ENCODE measurements around the gene LRRC4B. TPM values are rescaled to one million over a fixed set of nuclear protein-coding genes. Genes with fewer than 3 reads are reported as not detected.

The LRRC4B gene
- total and polyA plus RNA-seq, 2 of the 8 experiments (the other 6 are each of a cell fraction or from before 2014, with no cell fraction given): 13.4 to 21.2 TPM

GRCh38 chr19:50546527-50547221, 21.6 kb downstream of the LRRC4B start:
- 89% methylated on average over 29 of the region's 29 CpGs; no CpG with 5 or more reads in 1 of the 2 experiments for WGBS, 2 experiments (ENCODE audit: extremely low coverage in 1 of 2, insufficient coverage in 1 of 2, insufficient read length in 1 of 2, insufficient replicate concordance in 2 of 2, low coverage in 1 of 2, low lambda C conversion rate in 2 of 2, missing lambda C conversion rate in 1 of 2)
- no peaks in the 10 kb centered on the region for H3K36me3 ChIP-seq (ENCODE audit: control insufficient read depth in 2 of 4, insufficient read depth in 4 of 4, low read length in 3 of 4)
- no peak overlapping the region for H4K5ac ChIP-seq (ENCODE audit: insufficient read length, low read depth, low read length)
- H3K27ac ChIP-seq (ENCODE audit: low read depth, low read length): no peak overlapping the region
- H3K4me1 ChIP-seq (replicated peaks in 1 of 4; ENCODE audit: control insufficient read depth in 3 of 4, insufficient read depth in 4 of 4, low read length in 3 of 4): peaks cover 0 to 12% (median 3%) of the 10 kb centered on the region in 4 experiments; a peak in 6 of 7 replicates
- H4K8ac ChIP-seq (ENCODE audit: extremely low read depth, insufficient read depth, low read length): no peak overlapping the region
- H3K14ac ChIP-seq (ENCODE audit: insufficient read length): no peak overlapping the region
- no peaks in the 10 kb centered on the region for H3K79me1 ChIP-seq (ENCODE audit: low read depth, low read length)
- H3K23ac ChIP-seq (ENCODE audit: insufficient read length): no peak overlapping the region
- H4K20me1 ChIP-seq (replicated peaks in 1 of 2; ENCODE audit: control insufficient read depth in 1 of 2, insufficient read depth in 2 of 2, low read length in 2 of 2): peaks cover 2 to 6% of the 10 kb centered on the region in 2 experiments
- no peak overlapping the region for H2BK120ac ChIP-seq (replicated peaks; ENCODE audit: low read depth, low read length)
- no peak overlapping the region for H3K4me2 ChIP-seq (ENCODE audit: insufficient read depth in 1 of 2, low read depth in 2 of 2, low read length in 2 of 2)
- peaks cover 5% of the 10 kb centered on the region for H3K23me2 ChIP-seq (ENCODE audit: low read depth, low read length)
- H2BK5ac ChIP-seq (ENCODE audit: low read depth, low read length): no peak overlapping the region
- H3K18ac ChIP-seq (ENCODE audit: extremely low read depth, low read length): no peak overlapping the region
- ChIA-PET CTCF (ENCODE audit: partially characterized antibody) (interaction anchor here (3.6 to 17.1 kb wide), 2 partner anchors 9 to 11 kb away, joined by 36 to 269 read pairs; no protein-coding TSS in a partner anchor), POLR2A (ENCODE audit: partially characterized antibody) (interaction anchor here (1.2 to 1.4 kb wide), 2 partner anchors 10 to 256 kb away, joined by 4 to 5 read pairs; no protein-coding TSS in a partner anchor)
- no peaks in the 10 kb centered on the region for H3K9me3 ChIP-seq (ENCODE audit: insufficient read depth in 2 of 2, low read depth in 1 of 2, low read length in 1 of 2)
- H3K4me3 ChIP-seq (ENCODE audit: extremely low read depth in 1 of 4, insufficient read depth in 2 of 4, low read depth in 3 of 4, low read length in 4 of 4): no peak overlapping the region
- H2BK12ac ChIP-seq (ENCODE audit: low read depth, low read length): no peak overlapping the region
- no peak overlapping the region for H2AK5ac ChIP-seq (ENCODE audit: low read depth, low read length)
- no peak overlapping the region for H2BK15ac ChIP-seq (ENCODE audit: low read length)
- H2BK20ac ChIP-seq (ENCODE audit: low read length): no peak overlapping the region
- no peak overlapping the region for H3K56ac ChIP-seq (replicated peaks; ENCODE audit: insufficient read length, low read depth, low read length)
- no peaks in the 10 kb centered on the region for H3K79me2 ChIP-seq (ENCODE audit: control insufficient read depth in 1 of 2, insufficient read depth in 2 of 2, low read length in 2 of 2)
- no peak overlapping the region for H3K9ac ChIP-seq (replicated peaks in 1 of 4; ENCODE audit: extremely low read depth in 1 of 4, low read depth in 3 of 4, low read length in 3 of 4)
- peaks cover 0 to 12% (median 2%) of the 10 kb centered on the region in 4 experiments; a peak in 4 of 7 replicates for H3K27me3 ChIP-seq (replicated peaks in 1 of 4; ENCODE audit: control insufficient read depth in 3 of 4, extremely low read depth in 1 of 4, insufficient read depth in 3 of 4, low read length in 3 of 4)
- no peak for DNase-seq (ENCODE audit: low read depth in 1 of 2, low spot score in 2 of 2)
- H2AFZ ChIP-seq (ENCODE audit: low read length): no peak overlapping the region
- no peak overlapping the region for H3K4ac ChIP-seq (replicated peaks; ENCODE audit: insufficient read length, low read depth, low read length)
- no peak overlapping the region for H4K91ac ChIP-seq (replicated peaks; ENCODE audit: insufficient read length, low read length)
- no peak for FAIRE-seq
- TF ChIP-seq ZNF274 (IDR thresholded peaks at IDR 0.05; ENCODE audit: borderline replicate concordance, extremely low read depth, low read length): no peak
- TF ChIP-seq TBP (IDR thresholded peaks at IDR 0.05; ENCODE audit: low read depth, low read length): no peak
- TF ChIP-seq EGR1 (IDR thresholded peaks at IDR 0.05; ENCODE audit: borderline replicate concordance, low read depth, low read length): no peak
- TF ChIP-seq ATF3 (IDR thresholded peaks at IDR 0.05; ENCODE audit: insufficient read depth, low read depth, low read length): no peak
- TF ChIP-seq SIN3A (conservative IDR thresholded peaks at IDR 0.05 in 1 of 2, IDR thresholded peaks at IDR 0.05 in 1 of 2; ENCODE audit: low read depth in 1 of 2, low read length in 2 of 2): no peak
- TF ChIP-seq CHD1 (IDR thresholded peaks at IDR 0.05; ENCODE audit: low read depth, low read length): no peak
- TF ChIP-seq HDAC2 (IDR thresholded peaks at IDR 0.05; ENCODE audit: borderline replicate concordance in 1 of 2, low read depth in 2 of 2, low read length in 2 of 2): no peak
- TF ChIP-seq CEBPB (IDR thresholded peaks at IDR 0.05; ENCODE audit: low read depth, low read length): no peak
- TF ChIP-seq RBBP5 (IDR thresholded peaks at IDR 0.05; ENCODE audit: borderline replicate concordance, low read depth, low read length): no peak
- TF ChIP-seq GABPA (IDR thresholded peaks at IDR 0.05; ENCODE audit: borderline replicate concordance, insufficient read depth, low read length): no peak
- TF ChIP-seq SRF (IDR thresholded peaks at IDR 0.05; ENCODE audit: low read depth, low read length): no peak
